ENCODE measurements around the gene SYT11.
"Not testable (repeated sequence)": the region's sequence is repeated elsewhere in the genome, so short reads cannot be mapped to it uniquely, and the experiment has no call there.

SYT11 gene

GRCh38 chr1:155859234-155859829, at the start of gene SYT11:
TSS of gene SYT11 (plus strand) at chr1:155859567. CDS start at chr1:155859762, 195 bp downstream.
- H3K4me1 ChIP-seq, result peaks cover 12% of the 10 kb centered on the region
- in situ Hi-C loops (cut with MboI; ENCODE audit: low sequenced_read_pairs), result no loop called here
- peak within 1 kb of the TSS; percentile 38 for H3K4me3 ChIP-seq
- DNase-seq (ENCODE audit: low spot score in 2 of 2), result peak; percentile 93 to 98
- peaks cover 7% of the 10 kb centered on the region for H3K36me3 ChIP-seq (replicated peaks)
- H3K9me3 ChIP-seq, result no peaks in the 10 kb centered on the region
- H3K27me3 ChIP-seq (ENCODE audit: low read depth), result no peaks in the 10 kb centered on the region

- DNase-seq (ENCODE audit: low spot score in 2 of 2), result no peak
- in situ Hi-C loops (cut with MboI; ENCODE audit: low sequenced_read_pairs), result no loop called here
- Histone ChIP-seq H3K4me3 (no peak overlapping the region), H3K27me3 (ENCODE audit: low read depth) (no peaks in the 10 kb centered on the region), H3K9me3 (no peaks in the 10 kb centered on the region), H3K4me1 (peaks cover 30% of the 10 kb centered on the region), H3K36me3 (replicated peaks) (peaks cover 34% of the 10 kb centered on the region)
These were observed 46.5 kb upstream of the SYT11 start for GRCh38 chr1:155812878-155813277.

GRCh38 chr1:155813672-155814071, 45.7 kb upstream of the SYT11 start:
- DNase-seq (ENCODE audit: low spot score in 2 of 2), result no peak
- peaks cover 30% of the 10 kb centered on the region for H3K4me1 ChIP-seq
- in situ Hi-C loops (cut with MboI; ENCODE audit: low sequenced_read_pairs), result no loop called here
- no peaks in the 10 kb centered on the region for H3K27me3 ChIP-seq (ENCODE audit: low read depth)
- H3K36me3 ChIP-seq (replicated peaks), result peaks cover 40% of the 10 kb centered on the region
- H3K9me3 ChIP-seq, result no peaks in the 10 kb centered on the region
- H3K4me3 ChIP-seq, result no peak overlapping the region

- in situ Hi-C loops (cut with MboI; ENCODE audit: low sequenced_read_pairs), result no loop called here
These were observed 43.0 kb upstream of the SYT11 start for GRCh38 chr1:155816351-155816750.

GRCh38 chr1:155827450-155827849, 31.9 kb upstream of the SYT11 start:
- H3K36me3 ChIP-seq (replicated peaks), result peaks cover 13% of the 10 kb centered on the region
- no peaks in the 10 kb centered on the region for H3K27me3 ChIP-seq (ENCODE audit: low read depth)

More at GRCh38 chr1:155816351-155816750, 43.0 kb upstream of the SYT11 start:
- Histone ChIP-seq H3K27me3 (ENCODE audit: low read depth) (no peaks in the 10 kb centered on the region), H3K4me1 (peaks cover 30% of the 10 kb centered on the region), H3K4me3 (no peak overlapping the region), H3K9me3 (no peaks in the 10 kb centered on the region), H3K36me3 (replicated peaks) (peaks cover 63% of the 10 kb centered on the region)
- no peak for DNase-seq (ENCODE audit: low spot score in 2 of 2)

GRCh38 chr1:155831279-155831976, 27.9 kb upstream of the SYT11 start:
- DNase-seq (ENCODE audit: low spot score in 2 of 2), result no peak
- H3K4me3 ChIP-seq, result no peak overlapping the region
- peaks cover 13% of the 10 kb centered on the region for H3K4me1 ChIP-seq
- no peaks in the 10 kb centered on the region for H3K27me3 ChIP-seq (ENCODE audit: low read depth)
- peaks cover 3% of the 10 kb centered on the region; the same call in 1 of the 2 replicates for H3K36me3 ChIP-seq (replicated peaks)
- no peaks in the 10 kb centered on the region for H3K9me3 ChIP-seq
- in situ Hi-C loops (cut with MboI; ENCODE audit: low sequenced_read_pairs), result no loop called here

More at GRCh38 chr1:155827450-155827849, 31.9 kb upstream of the SYT11 start:
- Histone ChIP-seq H3K4me1 (no peaks in the 10 kb centered on the region), H3K4me3 (no peak overlapping the region), H3K9me3 (no peaks in the 10 kb centered on the region)
- no peak for DNase-seq (ENCODE audit: low spot score in 2 of 2)
- in situ Hi-C loops (cut with MboI; ENCODE audit: low sequenced_read_pairs), result no loop called here

GRCh38 chr1:155833665-155834295, 25.6 kb upstream of the SYT11 start:
- Histone ChIP-seq H3K4me1 (peaks cover 13% of the 10 kb centered on the region), H3K4me3 (no peak overlapping the region), H3K27me3 (ENCODE audit: low read depth) (no peaks in the 10 kb centered on the region), H3K9me3 (no peaks in the 10 kb centered on the region), H3K36me3 (replicated peaks) (no peaks in the 10 kb centered on the region)
- DNase-seq (ENCODE audit: low spot score in 2 of 2), result no peak
- in situ Hi-C loops (cut with MboI; ENCODE audit: low sequenced_read_pairs), result no loop called here

- Histone ChIP-seq H3K4me3 (no peak overlapping the region), H3K9me3 (no peaks in the 10 kb centered on the region), H3K36me3 (replicated peaks) (no peaks in the 10 kb centered on the region), H3K27me3 (ENCODE audit: low read depth) (no peaks in the 10 kb centered on the region), H3K4me1 (peaks cover 15% of the 10 kb centered on the region)
- in situ Hi-C loops (cut with MboI; ENCODE audit: low sequenced_read_pairs), result no loop called here
- peak in 1 of 2 experiments; percentile 30 for DNase-seq (ENCODE audit: low spot score in 2 of 2)
These were observed 25.0 kb upstream of the SYT11 start for GRCh38 chr1:155834296-155834926.

- H3K36me3 ChIP-seq (replicated peaks); DNase-seq (ENCODE audit: low spot score in 2 of 2); in situ Hi-C loops (cut with MboI; ENCODE audit: low sequenced_read_pairs); H3K27me3 ChIP-seq (ENCODE audit: low read depth); H3K9me3 ChIP-seq; H3K4me3 ChIP-seq: not testable (repeated sequence)
- H3K4me1 ChIP-seq, result peaks cover 15% of the 10 kb centered on the region
These were observed 24.4 kb upstream of the SYT11 start for GRCh38 chr1:155834927-155835399.

GRCh38 chr1:155835548-155835947, 23.8 kb upstream of the SYT11 start:
- no peak for DNase-seq (ENCODE audit: low spot score in 2 of 2)
- no peaks in the 10 kb centered on the region for H3K27me3 ChIP-seq (ENCODE audit: low read depth)
- H3K36me3 ChIP-seq (replicated peaks), result no peaks in the 10 kb centered on the region
- in situ Hi-C loops (cut with MboI; ENCODE audit: low sequenced_read_pairs), result no loop called here
- no peak overlapping the region for H3K4me3 ChIP-seq
- H3K9me3 ChIP-seq, result no peaks in the 10 kb centered on the region
- H3K4me1 ChIP-seq, result peaks cover 15% of the 10 kb centered on the region

GRCh38 chr1:155840386-155840785, 19.0 kb upstream of the SYT11 start:
- H3K9me3 ChIP-seq, result no peaks in the 10 kb centered on the region
- DNase-seq (ENCODE audit: low spot score in 2 of 2), result no peak
- no peaks in the 10 kb centered on the region for H3K27me3 ChIP-seq (ENCODE audit: low read depth)
- in situ Hi-C loops (cut with MboI; ENCODE audit: low sequenced_read_pairs), result no loop called here
- H3K36me3 ChIP-seq (replicated peaks), result peaks cover 9% of the 10 kb centered on the region
- H3K4me3 ChIP-seq, result no peak overlapping the region
- peaks cover 6% of the 10 kb centered on the region for H3K4me1 ChIP-seq

GRCh38 chr1:155844860-155845421, 14.4 kb upstream of the SYT11 start:
- Histone ChIP-seq H3K36me3 (replicated peaks) (peaks cover 17% of the 10 kb centered on the region), H3K9me3 (no peaks in the 10 kb centered on the region), H3K4me1 (peaks cover 7% of the 10 kb centered on the region; the same call in 1 of the 2 replicates), H3K4me3 (no peak overlapping the region), H3K27me3 (ENCODE audit: low read depth) (no peaks in the 10 kb centered on the region)
- no peak for DNase-seq (ENCODE audit: low spot score in 2 of 2)
- in situ Hi-C loops (cut with MboI; ENCODE audit: low sequenced_read_pairs), result no loop called here

GRCh38 chr1:155847823-155848529, 11.4 kb upstream of the SYT11 start:
- in situ Hi-C loops (cut with MboI; ENCODE audit: low sequenced_read_pairs), result no loop called here
- no peak for DNase-seq (ENCODE audit: low spot score in 2 of 2)
- no peaks in the 10 kb centered on the region for H3K27me3 ChIP-seq (ENCODE audit: low read depth)
- H3K36me3 ChIP-seq (replicated peaks), result peaks cover 36% of the 10 kb centered on the region
- H3K9me3 ChIP-seq, result no peaks in the 10 kb centered on the region
- peaks cover 7% of the 10 kb centered on the region; the same call in 1 of the 2 replicates for H3K4me1 ChIP-seq
- H3K4me3 ChIP-seq, result no peak overlapping the region

All from HAP-1 (cell line).